Effector CD8-positive, alpha-beta T cell (primary cell): Measurements from ENCODE around the gene SMIM7.
"Not testable (repeated sequence)": the region's sequence is repeated elsewhere in the genome, so short reads cannot be mapped to it uniquely, and the experiment has no call there.

ENCODE experiments used
- DNase-seq: peaks from one replicate; lab custom pipeline; 2025; lab: John Stamatoyannopoulos, UW
- total RNA-seq, 4 experiments: gene quantifications; one replicate each; lab custom pipeline; 2026; lab: John Stamatoyannopoulos, UW

SMIM7 gene
- 20.9 to 50.2 (median 31.8) reads per million in 4 experiments for total RNA-seq

- peak; percentile 98 for DNase-seq
These were observed at the start of gene SMIM7 for GRCh38 chr19:16659832-16660708. TSS of gene SMIM7 (minus strand) at chr19:16660144. CDS start at chr19:16660110, 34 bp downstream.

GRCh38 chr19:16703677-16704076 is 43.7 kb upstream of the SMIM7 start:
- no peak for DNase-seq

- no peak for DNase-seq
These were observed 42.2 kb upstream of the SMIM7 start for GRCh38 chr19:16702123-16702522.

- no peak for DNase-seq
These were observed 39.0 kb upstream of the SMIM7 start for GRCh38 chr19:16698914-16699313.

- DNase-seq: no peak
These were observed 28.1 kb upstream of the SMIM7 start for GRCh38 chr19:16688084-16688483.

- DNase-seq: no peak
These were observed 24.3 kb upstream of the SMIM7 start for GRCh38 chr19:16684216-16684615.

- no peak for DNase-seq
These were observed 22.6 kb upstream of the SMIM7 start for GRCh38 chr19:16682539-16682938.

- no peak for DNase-seq
These were observed 19.9 kb upstream of the SMIM7 start for GRCh38 chr19:16679811-16680210.

- DNase-seq: no peak
These were observed 18.6 kb upstream of the SMIM7 start for GRCh38 chr19:16678498-16678897.

- DNase-seq: no peak
These were observed 17.1 kb upstream of the SMIM7 start for GRCh38 chr19:16677055-16677454.

- DNase-seq: no peak
These were observed 16.3 kb upstream of the SMIM7 start for GRCh38 chr19:16676101-16676798.

GRCh38 chr19:16673839-16674238 is 13.9 kb upstream of the SMIM7 start:
- not testable (repeated sequence) for DNase-seq

GRCh38 chr19:16673231-16673630 is 13.3 kb upstream of the SMIM7 start:
- DNase-seq: no peak

GRCh38 chr19:16671652-16672274 is 11.8 kb upstream of the SMIM7 start:
- no peak for DNase-seq

- DNase-seq: no peak
These were observed 10.3 kb upstream of the SMIM7 start for GRCh38 chr19:16670291-16670690.

- not testable (repeated sequence) for DNase-seq
These were observed 8.8 kb upstream of the SMIM7 start for GRCh38 chr19:16668702-16669101.

GRCh38 chr19:16668176-16668575 is 8.2 kb upstream of the SMIM7 start:
- DNase-seq: no peak

GRCh38 chr19:16661480-16662034 is 1.6 kb upstream of the SMIM7 start:
- DNase-seq: peak; percentile 9

GRCh38 chr19:16660763-16661479 is 977 bp upstream of the SMIM7 start, which contains the start of gene TMEM38A:
TSS of gene TMEM38A (plus strand) at chr19:16661139. CDS start at chr19:16661218, 79 bp downstream.
- peak; percentile 27 for DNase-seq

- DNase-seq: no peak
These were observed 496 bp downstream of the SMIM7 start for GRCh38 chr19:16659464-16659831.

- DNase-seq: no peak
These were observed 2.6 kb downstream of the SMIM7 start for GRCh38 chr19:16657384-16657783.
